Nucleus accumbens (tissue), 56 donors: ENCODE results near the gene SLC37A3.

Source experiments
- DNase-seq, 56 donors: peaks; one replicate each; lab custom pipeline; 2025; lab: John Stamatoyannopoulos, UW

SLC37A3 gene

DNA sequence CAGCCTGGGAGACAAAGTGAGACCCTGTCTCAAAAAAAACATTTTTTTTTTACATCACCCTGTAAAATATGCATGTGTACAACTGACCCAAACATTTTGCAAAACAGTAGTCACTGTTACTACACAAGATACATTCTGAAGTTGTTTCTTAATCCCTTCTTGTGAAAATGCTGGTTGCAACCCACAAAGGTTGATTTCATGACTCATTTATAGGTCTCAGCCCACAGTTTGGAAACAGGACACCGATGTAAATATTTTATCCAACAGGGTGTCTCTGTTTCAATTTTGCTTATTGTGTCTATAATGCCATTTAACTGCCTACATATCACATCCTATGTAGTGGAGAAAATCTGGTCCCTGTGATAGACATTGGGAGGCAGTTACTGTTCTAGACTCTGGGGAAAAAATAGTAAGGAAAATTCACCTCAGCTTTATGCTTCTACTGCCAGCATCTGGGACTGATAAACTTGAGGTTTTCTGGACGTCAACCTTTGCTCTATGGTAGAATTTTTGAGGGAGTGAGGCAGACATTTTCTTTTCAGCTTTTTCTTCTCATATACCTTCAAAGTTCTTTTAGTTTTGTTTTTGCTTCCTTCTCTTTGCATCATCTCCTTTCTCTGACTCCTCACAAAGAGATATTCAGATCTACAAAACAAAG, 4.0 kb upstream of the SLC37A3 start:
- no peak for DNase-seq

DNA sequence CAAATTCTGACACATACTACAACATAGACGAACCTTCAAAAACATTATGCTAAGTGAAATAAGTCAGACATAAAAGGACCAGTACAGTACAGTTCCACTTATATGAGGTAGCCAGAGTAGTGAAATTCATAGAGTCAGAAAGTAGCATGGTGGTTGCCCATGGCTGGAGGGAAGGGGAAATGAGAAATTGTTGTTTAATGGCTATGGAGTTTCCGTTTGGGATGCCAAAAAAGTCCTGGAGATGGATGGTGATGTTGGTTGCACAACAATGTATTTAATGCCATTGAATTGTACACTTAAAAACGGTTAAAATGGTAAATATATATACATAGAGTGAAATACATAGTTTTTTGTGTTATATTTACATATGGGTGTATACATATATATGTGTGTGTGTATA, 2.1 kb upstream of the SLC37A3 start:
- no peak for DNase-seq

DNA sequence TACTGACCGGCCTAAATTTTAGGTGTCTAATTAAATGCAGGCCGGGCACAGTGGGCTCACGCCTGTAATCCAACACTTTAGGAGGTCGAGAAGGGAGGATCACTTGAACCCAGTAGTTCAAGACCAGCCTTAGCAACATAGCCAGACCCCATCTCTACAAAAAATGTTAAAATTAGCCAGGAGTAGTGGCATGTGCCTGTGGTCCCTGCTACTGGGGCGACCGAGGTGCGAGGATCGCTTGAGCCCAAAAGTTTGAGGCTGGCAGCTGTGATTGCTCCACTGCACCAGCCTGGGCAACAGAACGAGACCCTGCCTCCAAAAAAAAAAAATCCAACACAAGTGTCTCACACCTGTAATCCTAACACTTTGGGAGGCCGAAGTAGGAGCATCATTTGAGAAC, 491 bp upstream of the SLC37A3 start:
- peak in 1 of 56 donors; percentile 24 for DNase-seq

DNA sequence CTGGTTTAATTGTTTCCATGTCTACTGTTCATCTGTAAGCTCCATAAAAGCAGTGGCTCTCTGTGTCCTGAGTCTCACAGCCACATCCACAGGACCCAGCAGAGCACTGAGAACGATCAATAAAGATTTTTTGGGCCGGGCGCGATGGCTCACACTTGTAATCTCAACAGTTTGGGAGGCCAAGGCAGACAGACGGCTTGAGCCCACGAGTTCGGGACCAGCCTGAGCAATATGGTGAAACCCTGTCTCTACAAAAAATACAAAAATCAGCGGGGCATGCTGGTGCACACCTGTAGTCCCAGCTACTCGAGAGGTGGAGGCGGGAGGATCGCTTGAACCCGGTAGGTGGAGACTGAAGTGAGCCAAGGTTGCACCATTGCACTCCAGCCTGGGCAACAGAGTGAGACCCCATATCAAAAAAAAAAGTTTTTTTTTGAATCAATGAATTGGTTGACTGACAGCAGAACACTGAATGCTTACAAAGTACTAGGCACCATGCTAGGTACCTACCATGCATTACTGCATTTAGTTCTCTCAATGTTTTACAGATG, 4.5 kb downstream of the SLC37A3 start:
- DNase-seq: no peak

DNA sequence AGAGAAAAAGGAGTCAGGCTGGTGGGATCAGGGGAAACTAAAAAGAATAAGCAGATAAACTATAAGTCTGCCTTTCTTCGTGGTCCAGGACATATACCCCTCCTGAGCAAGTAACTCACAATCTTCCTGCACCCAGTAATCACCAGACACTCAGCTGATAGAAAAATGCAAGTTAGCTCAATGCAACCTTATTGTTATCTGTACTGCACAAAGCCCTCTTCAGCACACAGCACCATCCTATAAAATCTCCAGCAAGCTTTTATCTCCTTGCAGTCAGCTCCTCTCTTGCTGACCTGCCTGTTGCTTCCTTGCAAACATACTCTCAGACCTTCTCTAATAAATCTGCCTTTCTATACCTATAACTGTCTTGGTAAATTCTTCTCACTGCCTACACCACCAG, 6.7 kb downstream of the SLC37A3 start:
- no peak for DNase-seq

DNA sequence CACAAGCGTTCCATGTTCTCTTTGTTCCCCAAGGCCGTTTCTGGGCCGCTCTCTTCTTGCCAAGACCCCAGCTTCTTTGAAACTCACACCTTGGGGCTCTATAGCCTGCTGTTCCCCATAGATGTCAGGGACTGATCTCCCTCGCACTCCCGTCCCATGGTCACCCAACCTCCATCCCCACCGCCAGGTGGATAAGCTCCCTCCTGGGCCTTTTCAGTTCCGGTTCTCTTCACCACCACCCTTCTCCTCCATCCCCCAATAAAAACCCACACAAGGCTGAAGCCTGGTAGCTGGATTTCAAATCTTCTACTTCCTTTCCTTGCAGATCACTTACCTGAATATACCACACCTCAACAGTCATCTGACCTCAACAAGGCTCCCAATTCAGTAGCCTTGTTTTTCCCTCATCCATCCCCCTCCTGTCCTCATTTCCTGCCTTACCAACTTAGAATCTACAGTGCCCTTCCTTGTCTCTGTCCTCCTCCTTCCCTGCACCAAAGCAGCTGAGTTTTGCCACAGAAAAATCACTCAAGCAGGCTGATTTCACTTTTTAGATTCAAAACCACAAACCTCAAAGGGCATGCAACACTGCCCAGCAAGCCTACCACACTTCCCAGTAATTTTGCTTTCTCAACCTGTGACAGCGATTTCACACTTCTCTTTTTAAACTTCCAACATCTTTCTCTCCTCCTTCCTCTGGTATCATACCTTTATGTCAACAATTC, 7.7 kb downstream of the SLC37A3 start:
- peak in 1 of 56 donors; percentile 1 for DNase-seq

DNA sequence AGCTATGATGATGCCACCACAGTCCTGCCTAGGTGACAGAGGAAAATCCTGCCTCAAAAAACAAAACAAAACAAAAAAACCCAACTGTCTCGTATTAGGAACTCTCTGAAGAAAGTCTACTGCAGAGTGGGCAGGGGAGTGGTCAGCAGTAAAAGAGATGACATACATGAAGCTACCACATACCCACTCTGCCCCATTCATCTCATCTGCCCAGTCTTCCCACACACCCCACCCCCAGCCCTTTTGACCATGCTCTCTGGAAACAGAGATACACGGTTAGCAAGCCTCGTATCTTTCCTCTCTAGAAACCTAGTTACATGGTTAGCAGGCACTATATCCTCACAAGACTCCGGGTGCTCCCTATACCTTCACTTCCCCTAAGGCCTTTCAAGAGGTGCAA, 8.3 kb downstream of the SLC37A3 start:
- no peak for DNase-seq

DNA sequence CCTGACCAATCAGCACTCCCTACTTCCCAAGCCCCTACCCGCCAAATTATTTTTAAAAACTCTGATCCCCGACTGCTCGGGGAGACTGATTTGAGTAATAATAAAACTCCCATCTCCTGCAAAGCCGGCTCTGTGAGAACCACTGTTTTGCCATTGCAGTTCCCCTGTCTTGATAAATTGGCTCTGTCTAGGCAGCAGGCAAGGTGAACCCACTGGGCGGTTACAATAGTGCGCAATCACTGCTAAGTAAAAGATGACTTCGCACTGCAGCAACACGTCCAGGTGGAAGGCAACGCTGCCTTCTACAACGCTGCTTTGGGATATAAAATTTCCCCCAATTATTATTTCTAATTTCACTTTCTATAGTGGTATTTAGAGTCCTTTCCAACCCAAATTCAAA, 8.9 kb downstream of the SLC37A3 start:
- DNase-seq: no peak

DNA sequence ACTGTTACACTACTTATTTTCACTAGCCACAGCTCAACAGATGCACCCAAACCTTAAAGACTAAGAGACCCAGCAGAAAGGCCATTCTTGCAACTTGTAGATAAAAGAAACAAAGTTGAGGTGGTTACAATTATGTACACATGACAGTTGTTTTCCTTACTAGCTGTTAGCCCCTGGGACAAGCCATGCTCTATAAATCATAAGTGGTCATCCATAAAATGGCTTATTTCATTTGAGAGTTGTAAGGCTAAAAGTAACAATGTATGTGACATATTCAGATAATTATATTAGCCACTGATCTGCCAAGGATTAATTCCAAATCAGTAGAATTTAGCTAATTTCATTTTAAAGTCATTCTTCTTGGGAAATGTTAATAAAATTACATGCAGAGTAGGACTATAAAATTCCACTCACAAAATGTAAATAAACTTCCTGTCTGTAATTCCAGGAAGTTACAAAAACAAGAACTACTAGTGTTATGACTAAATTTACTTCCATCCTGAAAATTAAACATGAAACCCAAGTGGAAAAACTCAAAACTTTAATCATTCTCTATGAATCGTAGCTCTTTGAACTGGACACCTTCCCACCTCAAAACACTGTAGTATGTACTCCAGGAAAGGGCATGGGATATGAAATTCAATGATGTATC, 13.3 kb downstream of the SLC37A3 start:
- DNase-seq: no peak

DNA sequence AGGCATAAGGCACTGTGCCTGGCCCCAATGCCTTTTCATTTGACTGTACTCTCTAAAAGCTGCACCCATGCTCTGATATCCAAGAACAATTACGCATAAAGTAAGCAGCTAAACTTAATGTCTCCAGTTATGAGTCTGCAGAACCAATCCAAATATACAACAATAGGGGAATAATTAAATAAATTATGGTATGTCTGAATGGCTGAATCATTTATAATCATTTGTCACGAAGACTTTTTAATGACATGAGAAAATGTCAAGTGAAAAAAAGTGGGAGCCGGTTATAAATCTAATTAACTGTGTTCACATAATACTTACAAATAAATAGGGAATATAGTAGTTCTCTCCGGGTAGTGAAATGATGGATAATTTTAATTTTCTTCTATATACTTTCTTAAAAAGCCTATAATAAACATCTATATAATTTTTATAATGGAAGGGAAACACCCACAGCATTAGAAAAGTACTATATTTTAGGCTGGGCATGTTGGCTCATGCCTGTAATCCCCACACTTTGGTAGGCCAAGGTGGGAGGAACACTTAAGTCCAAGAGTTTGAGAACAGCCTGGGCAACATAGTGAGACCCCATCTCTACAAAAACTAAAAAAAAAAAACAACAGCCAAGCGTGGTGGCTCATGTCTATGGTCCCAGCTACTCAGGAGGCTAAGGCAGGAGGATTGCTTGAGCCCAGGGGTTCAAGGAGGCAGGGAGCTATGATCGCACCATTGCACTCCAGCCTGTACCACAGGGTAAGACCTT, 14.2 kb downstream of the SLC37A3 start:
- DNase-seq: no peak

DNA sequence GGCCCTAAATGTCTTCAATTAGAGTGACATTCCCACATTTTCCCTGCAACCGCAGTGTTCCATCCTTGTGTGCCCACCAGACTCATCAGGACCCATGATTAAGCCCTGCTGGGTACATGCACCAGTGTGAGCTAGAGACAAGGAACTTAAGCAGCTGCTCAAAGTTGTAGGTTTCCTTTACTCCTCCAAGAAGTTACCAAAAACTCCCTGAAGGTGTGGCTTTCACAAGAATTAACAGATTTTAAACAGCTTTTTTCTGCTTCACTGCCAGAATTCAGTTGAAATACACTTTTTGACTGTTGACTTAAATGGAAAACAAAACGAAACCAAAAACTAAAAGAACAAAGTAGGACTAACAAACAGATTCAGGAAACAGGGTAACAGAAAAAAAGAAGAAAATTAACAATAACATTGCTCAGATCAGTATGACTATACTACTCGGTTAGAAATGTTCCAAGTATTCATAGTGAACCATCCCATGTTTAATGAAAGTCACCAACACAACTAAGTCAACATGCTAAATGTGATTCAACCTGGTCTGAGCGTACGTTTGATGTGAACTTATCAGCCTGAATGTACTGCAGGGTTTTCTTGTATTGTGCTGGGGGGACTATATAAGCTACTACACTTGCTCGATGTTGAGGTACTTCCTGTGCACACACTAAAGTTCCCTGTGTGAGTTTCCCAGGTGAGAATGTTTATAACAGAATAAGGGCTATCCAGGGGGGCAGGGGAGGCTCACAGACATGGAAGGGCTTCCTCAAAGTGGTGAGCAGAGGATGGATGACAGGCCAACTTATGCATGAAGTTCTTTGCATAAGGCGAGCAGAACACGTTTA, 22.2 kb downstream of the SLC37A3 start:
- no peak for DNase-seq

DNA sequence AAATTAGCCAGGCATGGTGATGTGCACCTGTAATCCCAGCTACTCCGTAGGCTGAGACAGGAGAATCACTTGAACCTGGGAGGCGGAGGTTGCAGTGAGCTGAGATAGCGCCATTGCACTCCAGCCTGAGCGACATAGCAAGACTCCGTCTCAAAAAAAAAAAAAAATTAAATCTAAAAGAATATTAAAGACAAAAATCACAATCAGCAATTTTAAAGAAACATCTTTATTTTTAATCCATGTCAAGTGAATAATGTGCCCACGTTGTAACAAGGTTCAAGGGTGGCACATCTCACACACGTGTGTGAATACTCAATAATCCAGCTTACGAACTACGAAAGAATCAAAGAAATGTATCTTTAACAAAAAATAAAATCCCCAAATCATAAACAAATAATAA, 23.0 kb downstream of the SLC37A3 start:
- no peak for DNase-seq

DNA sequence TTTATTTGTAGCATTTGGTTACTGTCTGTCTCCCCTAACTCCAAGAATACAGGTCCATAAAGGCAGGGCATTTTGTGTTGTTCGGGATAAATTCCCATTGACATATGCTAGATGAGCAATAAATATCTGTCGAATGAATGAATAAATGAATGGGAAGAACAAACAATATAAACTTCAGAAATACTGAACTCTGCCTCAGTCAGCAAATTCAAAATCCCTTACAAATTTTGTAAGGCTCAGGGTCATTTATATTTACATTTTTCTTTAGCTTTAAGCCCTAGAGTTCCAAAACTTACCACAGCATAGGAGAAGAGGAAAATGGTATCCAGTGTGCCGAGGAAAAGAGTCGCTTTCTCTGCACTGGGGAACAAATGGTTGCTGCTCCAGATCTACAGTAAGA, 29.0 kb downstream of the SLC37A3 start:
- no peak for DNase-seq

DNA sequence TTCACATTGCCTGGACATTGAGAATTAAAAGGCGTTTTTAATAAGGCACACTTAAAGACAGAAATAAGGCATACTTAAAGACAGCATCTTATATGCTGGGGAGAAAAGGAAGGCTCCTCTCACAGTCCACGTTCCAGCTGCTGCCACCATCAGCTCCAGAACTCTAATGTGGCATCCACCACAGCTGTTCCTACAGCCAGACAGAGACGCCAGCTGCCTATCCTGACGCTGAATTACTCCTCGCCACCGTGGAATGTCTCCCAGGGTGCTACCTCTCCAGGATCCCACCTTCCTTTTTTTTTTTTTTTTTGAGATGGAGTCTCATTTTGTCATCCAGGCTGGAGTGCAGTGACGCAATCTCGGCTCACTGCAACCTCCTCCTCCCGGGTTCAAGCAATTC, 30.8 kb downstream of the SLC37A3 start:
- DNase-seq: no peak

DNA sequence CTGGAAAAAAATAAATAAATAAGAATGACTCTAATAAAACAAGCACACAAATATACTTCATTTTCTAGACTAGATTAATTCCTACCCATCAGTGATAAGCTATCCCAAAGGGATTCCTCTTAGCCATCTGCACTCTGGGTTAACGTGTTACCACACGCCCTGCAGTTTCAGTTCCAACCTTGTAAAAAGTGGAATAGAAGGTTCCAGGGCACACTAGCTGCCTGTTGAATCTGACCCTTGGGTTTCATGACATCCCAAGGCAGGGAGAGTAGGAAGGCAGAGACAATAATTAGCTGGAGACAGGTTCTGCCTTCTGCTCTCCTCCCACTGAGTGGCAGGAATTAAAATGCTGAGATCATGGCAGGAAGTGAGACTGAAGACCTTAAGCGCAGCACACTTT, 33.5 kb downstream of the SLC37A3 start:
- no peak for DNase-seq

DNA sequence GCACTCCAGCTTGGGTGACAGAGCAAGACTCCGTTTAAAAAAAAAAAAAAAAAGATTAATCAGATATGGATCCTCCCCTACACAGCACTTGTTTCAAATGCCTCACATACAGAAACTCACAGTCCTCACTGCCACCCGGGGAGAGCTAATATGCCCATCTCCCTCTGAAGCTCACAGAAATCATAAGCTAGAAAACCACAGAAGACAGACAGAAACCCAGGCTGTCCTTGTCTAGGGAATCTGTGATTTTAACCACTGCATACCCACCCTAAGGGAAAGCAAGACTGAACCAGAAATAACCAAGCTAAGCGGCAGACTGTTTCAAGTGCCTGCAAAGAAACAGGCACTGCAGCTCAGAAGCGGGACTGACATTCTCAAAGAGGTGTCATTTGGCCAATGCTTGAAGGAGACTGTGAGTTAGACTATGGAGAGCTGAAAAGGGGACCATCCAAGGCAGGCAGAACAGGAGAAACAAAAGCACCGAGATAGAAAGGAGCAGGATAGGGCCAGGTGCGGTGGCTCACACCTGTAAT, 37.6 kb downstream of the SLC37A3 start:
- no peak for DNase-seq

DNA sequence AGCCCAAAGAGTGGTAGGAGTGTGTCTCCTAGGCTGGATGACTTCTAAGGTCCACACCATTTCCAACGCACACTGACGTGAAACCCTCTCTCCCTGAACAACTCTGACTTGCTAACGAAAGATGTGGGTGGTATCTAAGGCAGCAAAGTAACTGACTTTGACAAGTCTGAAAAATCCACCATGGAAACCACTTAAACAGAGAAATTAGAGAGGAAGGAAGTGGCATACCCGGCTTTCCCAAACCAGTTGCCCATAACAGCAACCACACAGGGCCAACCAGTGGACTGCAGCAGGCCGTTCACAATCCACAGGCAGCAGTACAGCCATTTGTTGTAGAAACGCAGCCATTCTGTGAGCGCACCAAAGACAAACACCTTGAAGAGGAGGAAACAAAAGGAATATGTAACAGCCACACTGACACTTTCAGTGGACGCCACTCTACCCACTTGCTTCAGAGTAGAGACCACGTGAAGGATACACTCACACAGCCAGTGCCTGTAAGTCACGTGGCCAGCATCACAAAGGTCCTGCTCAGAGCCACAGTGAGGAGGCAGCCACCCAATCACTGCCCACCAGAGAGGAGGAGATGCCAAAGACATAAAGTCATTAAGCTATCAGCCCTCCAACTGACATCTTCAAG, 39.8 kb downstream of the SLC37A3 start:
- peak in 5 of 56 donors; percentile 2 to 38 (median 14) for DNase-seq

DNA sequence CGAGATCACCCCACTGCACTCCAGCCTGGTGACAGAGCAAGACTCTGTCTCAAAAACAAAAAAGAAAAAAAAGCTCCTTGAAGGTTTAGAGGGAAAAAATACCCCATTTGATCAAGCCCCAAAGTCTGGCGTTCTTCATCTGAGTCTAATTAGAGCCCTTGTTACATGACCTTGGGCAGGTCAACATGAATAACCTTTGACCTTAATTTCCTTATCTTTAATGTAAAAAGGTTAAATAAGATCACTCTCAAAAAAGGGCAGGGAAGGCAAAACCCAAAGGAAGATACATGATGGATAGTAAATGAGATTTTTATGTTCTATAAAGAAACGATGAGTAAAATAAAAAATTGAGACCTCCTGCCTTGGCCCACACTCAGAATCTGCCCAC, 40.3 kb downstream of the SLC37A3 start:
- no peak for DNase-seq

DNA sequence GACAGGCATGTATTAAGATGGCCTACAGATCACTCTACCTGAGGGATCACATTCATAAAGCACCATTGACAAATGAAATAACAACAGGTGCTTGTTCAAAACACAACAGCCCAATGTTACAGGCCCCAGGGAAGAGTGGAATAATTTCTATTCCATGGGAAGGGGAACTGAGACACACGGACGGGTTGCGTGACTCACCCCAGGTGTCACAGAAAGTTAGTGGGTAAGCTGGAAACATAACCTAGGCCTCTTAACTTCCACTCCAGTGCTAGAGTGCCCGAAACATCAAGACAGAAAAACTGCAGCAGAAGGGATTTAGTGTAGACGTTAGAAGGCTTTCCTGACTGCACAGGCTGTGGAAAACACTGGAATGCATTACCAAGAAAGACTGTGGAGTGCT, 48.3 kb downstream of the SLC37A3 start:
- no peak for DNase-seq
